K562 (cell line): ENCODE data around the gene MINK1. TPM values are rescaled to one million over a fixed set of nuclear protein-coding genes. Genes with fewer than 3 reads are reported as not detected.

Experiments used
- CXXC5 ChIP-seq: fragments of 250-450 bp; sonication (Bioruptor Pico); IDR thresholded peaks from 2 replicates; pipeline ENCODE4 v1.8.0; 2022; ENCODE audit warnings: inconsistent platforms, mild to moderate bottlenecking, moderate library complexity
- FOXA3 ChIP-seq, 2 experiments: fragments of 450-650 bp in 1 of 2; sonication (generic) in 1 of 2; formaldehyde crosslinking; IDR thresholded peaks in 1 of 2; conservative IDR thresholded peaks in 1 of 2; 2 replicates each; pipeline versions ENCODE4 v1.4.0 to v1.8.0; 2020 to 2022; ENCODE audit warnings: mild to moderate bottlenecking in 2 of 2, missing genetic modification reagents in 1 of 2
- GTF2F1 ChIP-seq: IDR thresholded peaks from 2 replicates; pipeline ENCODE4 v1.6.1; 2011; ENCODE audit warnings: low read depth, low read length, improper control_type of control experiment
- HMGN3 ChIP-seq: IDR thresholded peaks from 2 replicates; pipeline ENCODE4 v1.6.1; 2011; ENCODE audit warnings: borderline replicate concordance, low read depth, mild to moderate bottlenecking, mixed read lengths, low read length; ENCODE audit not compliant: insufficient read length; ENCODE audit errors: extremely low read depth
- PML ChIP-seq: IDR thresholded peaks from 2 replicates; pipeline ENCODE4 v1.6.1; 2012; ENCODE audit warnings: low read length, inconsistent platforms
- RBM25 ChIP-seq: fragments of 200-400 bp; formaldehyde crosslinking; IDR thresholded peaks from 2 replicates; pipeline ENCODE4 v1.6.1; 2018; ENCODE audit warnings: low read length, low read depth, moderate library complexity; ENCODE audit not compliant: severe bottlenecking
- RHOXF2B ChIP-seq: fragments of 250-450 bp; sonication (Bioruptor Pico); conservative IDR thresholded peaks from 2 replicates; pipeline ENCODE4 v1.5.1; 2021
- ZBTB43 ChIP-seq: sonication (generic); formaldehyde crosslinking; IDR thresholded peaks from 2 replicates; pipeline ENCODE4 v1.8.0; 2023; ENCODE audit warnings: mild to moderate bottlenecking, missing genetic modification reagents
- ZNF24 ChIP-seq: fragments of 450-650 bp; IDR thresholded peaks from 2 replicates; pipeline ENCODE4 v1.6.1; 2016
- ZNF431 ChIP-seq: sonication (generic); formaldehyde crosslinking; IDR thresholded peaks from 2 replicates; pipeline ENCODE4 v1.8.0; 2022; ENCODE audit warnings: mild to moderate bottlenecking, missing genetic modification reagents
- ZNF583 ChIP-seq: fragments of 250-450 bp; sonication (Bioruptor Pico); IDR thresholded peaks from 2 replicates; pipeline ENCODE4 v1.4.0; 2020
- polyA plus RNA-seq, 8 experiments: library from polyadenylated mRNA; depleted of rRNA in 4 of 8; stranded (reverse) in 5 of 8; unstranded in 3 of 8; fragments of >200 nt; fragmentation: Nextera tagmentation in 2 of 8; fragmentation: Illumina TruSeq in 1 of 8; extraction: Ambion mirVana in 2 of 8; extraction: Trizol in 1 of 8; gene quantifications; 2 replicates each; pipeline versions ENCODE4 v1.2.1 to v1.2.3, GENCODE V29; 2011 to 2014; ENCODE audit warnings: inconsistent platforms in 1 of 8, missing spikeins in 1 of 8
- total RNA-seq, 7 experiments: library from RNA; depleted of rRNA in 6 of 7; stranded (reverse); fragments of >200 nt in 6 of 7; fragmentation: Illumina TruSeq in 2 of 7; extraction: Trizol in 2 of 7; gene quantifications; 2 replicates each; pipeline versions ENCODE4 v1.2.1 to v1.2.3, GENCODE V29; 2011 to 2021; ENCODE audit warnings: low replicate concordance in 1 of 7
- TF ChIP-seq, protein P1 (sequence below), 2 experiments: fragments of 200-800 bp in 1 of 2; sonication (Bioruptor generic) in 1 of 2; sonication (generic) in 1 of 2; formaldehyde crosslinking in 1 of 2; IDR thresholded peaks in 1 of 2; conservative IDR thresholded peaks in 1 of 2; 2 replicates each; pipeline versions ENCODE4 v1.5.0 to v1.6.1; 2016 to 2020; ENCODE audit warnings: missing compliant biosample characterization in 1 of 2, missing genetic modification characterization in 1 of 2, missing genetic modification reagents in 1 of 2
- TF ChIP-seq, protein P2 (sequence below): fragments of 250-450 bp; sonication (Bioruptor Pico); IDR thresholded peaks from 2 replicates; pipeline ENCODE4 v1.4.0; 2020
- TF ChIP-seq, protein P3 (sequence below): sonication (generic); formaldehyde crosslinking; IDR thresholded peaks from 2 replicates; pipeline ENCODE4 v1.8.0; 2023; ENCODE audit warnings: mild to moderate bottlenecking, missing genetic modification reagents

The MINK1 gene
- total and polyA plus RNA-seq, 9 of the 15 experiments (the other 6 are each of a cell fraction or from before 2014, with no cell fraction given): 0.11 to 54.2 (median 14.9) TPM

- no peak for TF ChIP-seq ZNF583 (CRISPR knock-in tag)
- TF ChIP-seq, protein P1, sequence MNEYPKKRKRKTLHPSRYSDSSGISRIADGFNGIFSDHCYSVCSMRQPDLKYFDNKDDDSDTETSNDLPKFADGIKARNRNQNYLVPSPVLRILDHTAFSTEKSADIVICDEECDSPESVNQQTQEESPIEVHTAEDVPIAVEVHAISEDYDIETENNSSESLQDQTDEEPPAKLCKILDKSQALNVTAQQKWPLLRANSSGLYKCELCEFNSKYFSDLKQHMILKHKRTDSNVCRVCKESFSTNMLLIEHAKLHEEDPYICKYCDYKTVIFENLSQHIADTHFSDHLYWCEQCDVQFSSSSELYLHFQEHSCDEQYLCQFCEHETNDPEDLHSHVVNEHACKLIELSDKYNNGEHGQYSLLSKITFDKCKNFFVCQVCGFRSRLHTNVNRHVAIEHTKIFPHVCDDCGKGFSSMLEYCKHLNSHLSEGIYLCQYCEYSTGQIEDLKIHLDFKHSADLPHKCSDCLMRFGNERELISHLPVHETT (CRISPR knock-in tag; conservative IDR thresholded peaks at IDR 0.05 in 1 of 2, IDR thresholded peaks at IDR 0.05 in 1 of 2): no peak
- no peak for TF ChIP-seq HMGN3
- no peak for TF ChIP-seq ZNF431 (CRISPR knock-in tag)
- no peak for TF ChIP-seq GTF2F1
- no peak for TF ChIP-seq PML
- no peak for TF ChIP-seq RHOXF2B (CRISPR knock-in tag)
- TF ChIP-seq FOXA3 (CRISPR knock-in tag; conservative IDR thresholded peaks at IDR 0.05 in 1 of 2, IDR thresholded peaks at IDR 0.05 in 1 of 2): no peak
- no peak for TF ChIP-seq CXXC5 (CRISPR knock-in tag)
- no peak for TF ChIP-seq RBM25
- TF ChIP-seq, protein P2, sequence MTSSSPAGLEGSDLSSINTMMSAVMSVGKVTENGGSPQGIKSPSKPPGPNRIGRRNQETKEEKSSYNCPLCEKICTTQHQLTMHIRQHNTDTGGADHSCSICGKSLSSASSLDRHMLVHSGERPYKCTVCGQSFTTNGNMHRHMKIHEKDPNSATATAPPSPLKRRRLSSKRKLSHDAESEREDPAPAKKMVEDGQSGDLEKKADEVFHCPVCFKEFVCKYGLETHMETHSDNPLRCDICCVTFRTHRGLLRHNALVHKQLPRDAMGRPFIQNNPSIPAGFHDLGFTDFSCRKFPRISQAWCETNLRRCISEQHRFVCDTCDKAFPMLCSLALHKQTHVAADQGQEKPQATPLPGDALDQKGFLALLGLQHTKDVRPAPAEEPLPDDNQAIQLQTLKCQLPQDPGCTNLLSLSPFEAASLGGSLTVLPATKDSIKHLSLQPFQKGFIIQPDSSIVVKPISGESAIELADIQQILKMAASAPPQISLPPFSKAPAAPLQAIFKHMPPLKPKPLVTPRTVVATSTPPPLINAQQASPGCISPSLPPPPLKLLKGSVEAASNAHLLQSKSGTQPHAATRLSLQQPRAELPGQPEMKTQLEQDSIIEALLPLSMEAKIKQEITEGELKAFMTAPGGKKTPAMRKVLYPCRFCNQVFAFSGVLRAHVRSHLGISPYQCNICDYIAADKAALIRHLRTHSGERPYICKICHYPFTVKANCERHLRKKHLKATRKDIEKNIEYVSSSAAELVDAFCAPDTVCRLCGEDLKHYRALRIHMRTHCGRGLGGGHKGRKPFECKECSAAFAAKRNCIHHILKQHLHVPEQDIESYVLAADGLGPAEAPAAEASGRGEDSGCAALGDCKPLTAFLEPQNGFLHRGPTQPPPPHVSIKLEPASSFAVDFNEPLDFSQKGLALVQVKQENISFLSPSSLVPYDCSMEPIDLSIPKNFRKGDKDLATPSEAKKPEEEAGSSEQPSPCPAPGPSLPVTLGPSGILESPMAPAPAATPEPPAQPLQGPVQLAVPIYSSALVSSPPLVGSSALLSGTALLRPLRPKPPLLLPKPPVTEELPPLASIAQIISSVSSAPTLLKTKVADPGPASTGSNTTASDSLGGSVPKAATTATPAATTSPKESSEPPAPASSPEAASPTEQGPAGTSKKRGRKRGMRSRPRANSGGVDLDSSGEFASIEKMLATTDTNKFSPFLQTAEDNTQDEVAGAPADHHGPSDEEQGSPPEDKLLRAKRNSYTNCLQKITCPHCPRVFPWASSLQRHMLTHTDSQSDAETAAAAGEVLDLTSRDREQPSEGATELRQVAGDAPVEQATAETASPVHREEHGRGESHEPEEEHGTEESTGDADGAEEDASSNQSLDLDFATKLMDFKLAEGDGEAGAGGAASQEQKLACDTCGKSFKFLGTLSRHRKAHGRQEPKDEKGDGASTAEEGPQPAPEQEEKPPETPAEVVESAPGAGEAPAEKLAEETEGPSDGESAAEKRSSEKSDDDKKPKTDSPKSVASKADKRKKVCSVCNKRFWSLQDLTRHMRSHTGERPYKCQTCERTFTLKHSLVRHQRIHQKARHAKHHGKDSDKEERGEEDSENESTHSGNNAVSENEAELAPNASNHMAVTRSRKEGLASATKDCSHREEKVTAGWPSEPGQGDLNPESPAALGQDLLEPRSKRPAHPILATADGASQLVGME (CRISPR knock-in tag): no peak
- TF ChIP-seq, protein P3, sequence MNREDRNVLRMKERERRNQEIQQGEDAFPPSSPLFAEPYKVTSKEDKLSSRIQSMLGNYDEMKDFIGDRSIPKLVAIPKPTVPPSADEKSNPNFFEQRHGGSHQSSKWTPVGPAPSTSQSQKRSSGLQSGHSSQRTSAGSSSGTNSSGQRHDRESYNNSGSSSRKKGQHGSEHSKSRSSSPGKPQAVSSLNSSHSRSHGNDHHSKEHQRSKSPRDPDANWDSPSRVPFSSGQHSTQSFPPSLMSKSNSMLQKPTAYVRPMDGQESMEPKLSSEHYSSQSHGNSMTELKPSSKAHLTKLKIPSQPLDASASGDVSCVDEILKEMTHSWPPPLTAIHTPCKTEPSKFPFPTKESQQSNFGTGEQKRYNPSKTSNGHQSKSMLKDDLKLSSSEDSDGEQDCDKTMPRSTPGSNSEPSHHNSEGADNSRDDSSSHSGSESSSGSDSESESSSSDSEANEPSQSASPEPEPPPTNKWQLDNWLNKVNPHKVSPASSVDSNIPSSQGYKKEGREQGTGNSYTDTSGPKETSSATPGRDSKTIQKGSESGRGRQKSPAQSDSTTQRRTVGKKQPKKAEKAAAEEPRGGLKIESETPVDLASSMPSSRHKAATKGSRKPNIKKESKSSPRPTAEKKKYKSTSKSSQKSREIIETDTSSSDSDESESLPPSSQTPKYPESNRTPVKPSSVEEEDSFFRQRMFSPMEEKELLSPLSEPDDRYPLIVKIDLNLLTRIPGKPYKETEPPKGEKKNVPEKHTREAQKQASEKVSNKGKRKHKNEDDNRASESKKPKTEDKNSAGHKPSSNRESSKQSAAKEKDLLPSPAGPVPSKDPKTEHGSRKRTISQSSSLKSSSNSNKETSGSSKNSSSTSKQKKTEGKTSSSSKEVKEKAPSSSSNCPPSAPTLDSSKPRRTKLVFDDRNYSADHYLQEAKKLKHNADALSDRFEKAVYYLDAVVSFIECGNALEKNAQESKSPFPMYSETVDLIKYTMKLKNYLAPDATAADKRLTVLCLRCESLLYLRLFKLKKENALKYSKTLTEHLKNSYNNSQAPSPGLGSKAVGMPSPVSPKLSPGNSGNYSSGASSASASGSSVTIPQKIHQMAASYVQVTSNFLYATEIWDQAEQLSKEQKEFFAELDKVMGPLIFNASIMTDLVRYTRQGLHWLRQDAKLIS (CRISPR knock-in tag): no peak
- no peak for TF ChIP-seq ZBTB43 (CRISPR knock-in tag)
- no peak for TF ChIP-seq ZNF24
Observed at GRCh38 chr17:4940555-4941318, 107.6 kb downstream of the MINK1 start (continued).
